Testis (tissue), 3 donors: ENCODE results near the gene NKAIN2. TPM values are rescaled to one million over a fixed set of nuclear protein-coding genes. Genes with fewer than 3 reads are reported as not detected.

Experiments used
- DNase-seq: peaks from one replicate; pipeline ENCODE4 v3.0.0-alpha.2; 2019
- H3K27ac ChIP-seq, 2 donors: fragments of 200-600 bp; sonication (generic); one replicate each; pipeline ENCODE4 v1.5.1; 2019
- H3K27me3 ChIP-seq: fragments of 200-600 bp; sonication (generic); one replicate; pipeline ENCODE4 v1.5.1; 2019
- H3K36me3 ChIP-seq: fragments of 200-600 bp; sonication (generic); one replicate; pipeline ENCODE4 v1.5.1; 2017; ENCODE audit warnings: low read depth; ENCODE audit errors: missing control alignments
- H3K4me1 ChIP-seq: fragments of 200-600 bp; sonication (generic); one replicate; pipeline ENCODE4 v1.5.1; 2019
- H3K4me3 ChIP-seq, 2 donors: fragments of 200-600 bp; sonication (generic); one replicate each; pipeline ENCODE4 v1.5.1; 2017 to 2019
- H3K9me3 ChIP-seq: fragments of 200-600 bp; sonication (generic); one replicate; pipeline ENCODE4 v1.5.1; 2017
- CTCF ChIP-seq, 3 experiments: fragments of 450-650 bp in 2 of 3; fragments of 200-600 bp in 1 of 3; sonication (generic) in 1 of 3; IDR thresholded peaks; one replicate each; pipeline ENCODE4 v1.5.1; 2016 to 2019; ENCODE audit warnings: antibody characterized with exemption in 3 of 3, mild to moderate bottlenecking in 2 of 3, moderate library complexity in 1 of 3
- POLR2A ChIP-seq: fragments of 450-650 bp; IDR thresholded peaks from one replicate; pipeline ENCODE4 v1.6.1; 2017; ENCODE audit warnings: antibody characterized with exemption, mild to moderate bottlenecking, moderate library complexity
- WGBS, 2 donors: methylation state at CpG; one replicate each; pipeline ENCODE4 v1.1.5; 2018; 5-methylcytosine and 5-hydroxymethylcytosine counted together
- intact Hi-C: fragments of 100-400 bp; cut with DNase I; formaldehyde crosslinking; loops from one replicate; pipeline ENCODE4 v1.15.1; 2023; ENCODE audit warnings: low total_unique reads
- polyA plus RNA-seq: library from polyadenylated mRNA; stranded (reverse); fragments of 350-450 nt; fragmentation: Illumina TruSeq; extraction: RNeasy Lipid Tissue Mini Kit (QIAGEN cat#74804); gene quantifications from one replicate; pipeline ENCODE4 v1.2.3, GENCODE V29; 2014; ENCODE audit warnings: low read depth, low replicate concordance; ENCODE audit not compliant: insufficient read depth
- total RNA-seq, 2 donors: library from RNA; depleted of rRNA; stranded (reverse); fragments of >200 nt; gene quantifications; one replicate each; pipeline ENCODE4 v1.2.3, GENCODE V29; 2016

NKAIN2 gene
- total and polyA plus RNA-seq, 3 donors from 2014 or later, result 0.56 to 1.1 (median 0.71) TPM

GRCh38 chr6:124535746-124536145 lies 732.1 kb downstream of the NKAIN2 start:
- DNase-seq, result no peak
- intact Hi-C loops, result no loop called here
- Histone ChIP-seq H3K27me3 (no peaks in the 10 kb centered on the region), H3K4me3 (no peak overlapping the region), H3K9me3 (no peaks in the 10 kb centered on the region), H3K36me3 (no peaks in the 10 kb centered on the region), H3K4me1 (no peaks in the 10 kb centered on the region), H3K27ac (no peak overlapping the region)
- TF ChIP-seq CTCF (IDR thresholded peaks at IDR 0.05), result no peak
- no peak for TF ChIP-seq POLR2A
- whole genome bisulfite sequencing, 2 donors, result 38 to 48% methylated on average over 9 of the region's 9 CpGs

GRCh38 chr6:124536157-124536841 lies 732.6 kb downstream of the NKAIN2 start:
- TF ChIP-seq CTCF (IDR thresholded peaks at IDR 0.05) (no peak), POLR2A (no peak)
- WGBS, 2 donors, result 89 to 94% methylated on average over 5 of the region's 5 CpGs
- intact Hi-C loops, result no loop called here

GRCh38 chr6:124536842-124537191 lies 733.2 kb downstream of the NKAIN2 start:
- H3K9me3 ChIP-seq, result no peaks in the 10 kb centered on the region
- H3K27me3 ChIP-seq, result no peaks in the 10 kb centered on the region
- no peak overlapping the region for H3K4me3 ChIP-seq
- H3K36me3 ChIP-seq, result no peaks in the 10 kb centered on the region
- no peak for DNase-seq
- H3K27ac ChIP-seq, result no peak overlapping the region
- WGBS, 2 donors, result 55 to 58% methylated on average over 3 of the region's 3 CpGs
- TF ChIP-seq CTCF (IDR thresholded peaks at IDR 0.05), result no peak
- TF ChIP-seq POLR2A, result no peak
- H3K4me1 ChIP-seq, result no peaks in the 10 kb centered on the region
- intact Hi-C loops, result no loop called here

More at GRCh38 chr6:124536157-124536841, 732.6 kb downstream of the NKAIN2 start:
- Histone ChIP-seq H3K4me1 (no peaks in the 10 kb centered on the region), H3K4me3 (no peak overlapping the region), H3K27ac (no peak overlapping the region), H3K27me3 (no peaks in the 10 kb centered on the region), H3K36me3 (no peaks in the 10 kb centered on the region), H3K9me3 (no peaks in the 10 kb centered on the region)
- DNase-seq, result no peak

GRCh38 chr6:124539096-124539495 lies 735.4 kb downstream of the NKAIN2 start:
- Histone ChIP-seq H3K9me3 (no peaks in the 10 kb centered on the region), H3K27ac (no peak overlapping the region), H3K27me3 (no peaks in the 10 kb centered on the region), H3K4me1 (no peaks in the 10 kb centered on the region), H3K4me3 (no peak overlapping the region), H3K36me3 (no peaks in the 10 kb centered on the region)
- TF ChIP-seq POLR2A (no peak), CTCF (IDR thresholded peaks at IDR 0.05) (no peak)
- intact Hi-C loops, result no loop called here
- DNase-seq, result no peak

GRCh38 chr6:124541573-124541972 lies 737.9 kb downstream of the NKAIN2 start:
- 71 to 77% methylated on average over 2 of the region's 2 CpGs for WGBS, 2 donors

More at GRCh38 chr6:124541573-124541972, 737.9 kb downstream of the NKAIN2 start:
- no peak overlapping the region for H3K4me3 ChIP-seq
- DNase-seq, result no peak
- H3K27me3 ChIP-seq, result no peaks in the 10 kb centered on the region
- no peaks in the 10 kb centered on the region for H3K9me3 ChIP-seq
- H3K4me1 ChIP-seq, result no peaks in the 10 kb centered on the region
- TF ChIP-seq CTCF (IDR thresholded peaks at IDR 0.05) (no peak), POLR2A (no peak)
- no peak overlapping the region for H3K27ac ChIP-seq
- intact Hi-C loops, result no loop called here
- no peaks in the 10 kb centered on the region for H3K36me3 ChIP-seq
